ENCODE data around the gene AKT1S1. TPM values are rescaled to one million over a fixed set of nuclear protein-coding genes. Genes with fewer than 3 reads are reported as not detected.

Gene AKT1S1
- total RNA-seq, 1 donor from 2014 or later = 116 TPM

DNA sequence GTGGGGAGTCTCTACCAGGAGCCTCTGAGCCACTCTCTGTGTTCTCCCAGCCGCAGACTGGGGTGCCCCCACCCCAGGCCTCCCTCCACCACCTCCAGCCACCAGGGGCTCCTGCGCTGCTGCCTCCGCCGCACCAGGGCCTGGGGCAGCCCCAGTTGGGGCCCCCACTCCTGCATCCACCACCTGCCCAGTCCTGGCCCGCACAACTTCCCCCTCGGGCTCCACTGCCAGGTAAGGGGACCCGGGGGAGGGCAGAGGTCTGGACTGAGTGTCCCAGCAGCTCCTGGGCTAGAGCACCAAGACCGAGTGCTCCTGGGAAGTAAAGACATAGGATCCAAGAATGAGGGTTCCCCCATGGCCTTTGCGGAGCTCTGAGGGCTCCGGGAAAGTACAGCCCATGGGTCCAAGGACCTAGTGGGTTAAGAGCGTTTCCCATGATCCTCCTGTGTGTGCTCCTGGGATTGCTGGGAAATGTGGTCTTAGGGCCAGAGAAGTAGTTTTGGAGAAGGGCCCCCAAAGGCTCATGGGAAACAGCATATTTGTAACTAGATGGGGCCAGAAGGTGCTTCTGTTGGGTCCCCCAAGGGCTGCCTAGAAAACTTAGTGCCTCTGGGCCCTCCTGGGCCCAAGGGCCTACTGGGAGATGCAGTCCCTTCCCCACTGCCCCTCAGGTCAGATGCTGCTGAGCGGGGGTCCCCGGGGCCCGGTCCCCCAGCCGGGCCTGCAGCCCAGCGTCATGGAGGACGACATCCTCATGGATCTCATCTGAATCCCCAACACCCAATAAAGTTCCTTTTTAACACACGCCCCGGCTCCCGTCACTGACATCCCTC is 40.8 kb downstream of the AKT1S1 start:
- DNase-seq (ENCODE audit: low read depth) = no peak
- no peak overlapping the region for H3K27ac ChIP-seq (ENCODE audit: low read depth, low read length)
- peaks cover 19% of the 10 kb centered on the region for H4K20me1 ChIP-seq (ENCODE audit: insufficient read depth, low read length)
- peaks cover 44% of the 10 kb centered on the region for H3K36me3 Mint-ChIP-seq (ENCODE audit: low read depth, unreplicated experiment)
- no peaks in the 10 kb centered on the region for H3K27me3 ChIP-seq (ENCODE audit: insufficient read depth, low read length)
- no peak for FAIRE-seq
- peaks cover 16% of the 10 kb centered on the region for H3K36me3 ChIP-seq (ENCODE audit: insufficient read depth, low read length)
- no peak overlapping the region for H3K4me3 Mint-ChIP-seq (ENCODE audit: unreplicated experiment)
- H3K79me2 ChIP-seq (ENCODE audit: insufficient read depth, low read length) = no peaks in the 10 kb centered on the region
- no peak for TF ChIP-seq EZH2 (IDR thresholded peaks at IDR 0.05; ENCODE audit: insufficient read depth, low read length)
- TF ChIP-seq, protein P1, sequence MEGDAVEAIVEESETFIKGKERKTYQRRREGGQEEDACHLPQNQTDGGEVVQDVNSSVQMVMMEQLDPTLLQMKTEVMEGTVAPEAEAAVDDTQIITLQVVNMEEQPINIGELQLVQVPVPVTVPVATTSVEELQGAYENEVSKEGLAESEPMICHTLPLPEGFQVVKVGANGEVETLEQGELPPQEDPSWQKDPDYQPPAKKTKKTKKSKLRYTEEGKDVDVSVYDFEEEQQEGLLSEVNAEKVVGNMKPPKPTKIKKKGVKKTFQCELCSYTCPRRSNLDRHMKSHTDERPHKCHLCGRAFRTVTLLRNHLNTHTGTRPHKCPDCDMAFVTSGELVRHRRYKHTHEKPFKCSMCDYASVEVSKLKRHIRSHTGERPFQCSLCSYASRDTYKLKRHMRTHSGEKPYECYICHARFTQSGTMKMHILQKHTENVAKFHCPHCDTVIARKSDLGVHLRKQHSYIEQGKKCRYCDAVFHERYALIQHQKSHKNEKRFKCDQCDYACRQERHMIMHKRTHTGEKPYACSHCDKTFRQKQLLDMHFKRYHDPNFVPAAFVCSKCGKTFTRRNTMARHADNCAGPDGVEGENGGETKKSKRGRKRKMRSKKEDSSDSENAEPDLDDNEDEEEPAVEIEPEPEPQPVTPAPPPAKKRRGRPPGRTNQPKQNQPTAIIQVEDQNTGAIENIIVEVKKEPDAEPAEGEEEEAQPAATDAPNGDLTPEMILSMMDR (IDR thresholded peaks at IDR 0.05; ENCODE audit: insufficient read depth, low read depth, low read length) = no peak
- peaks cover 12% of the 10 kb centered on the region for H3K4me1 ChIP-seq (ENCODE audit: insufficient read depth, low read length)
- no peaks in the 10 kb centered on the region for H3K27me3 Mint-ChIP-seq (ENCODE audit: low read depth, unreplicated experiment)
- H3K4me1 Mint-ChIP-seq (ENCODE audit: low read depth, unreplicated experiment) = peaks cover 11% of the 10 kb centered on the region
- H3K9ac ChIP-seq (ENCODE audit: low read length) = no peak overlapping the region
- no peak overlapping the region for H2AFZ ChIP-seq (ENCODE audit: low read depth, low read length)
- no peaks in the 10 kb centered on the region for H3K9me3 Mint-ChIP-seq (ENCODE audit: unreplicated experiment)
- no peak overlapping the region for H3K4me2 ChIP-seq (ENCODE audit: low read length)
- H3K9me3 ChIP-seq (ENCODE audit: insufficient read depth, low read depth, low read length) = no peaks in the 10 kb centered on the region
- no peak overlapping the region for H3K4me3 ChIP-seq (ENCODE audit: insufficient read depth, low read depth, low read length)
- H3K27ac Mint-ChIP-seq (ENCODE audit: unreplicated experiment) = no peak overlapping the region

DNA sequence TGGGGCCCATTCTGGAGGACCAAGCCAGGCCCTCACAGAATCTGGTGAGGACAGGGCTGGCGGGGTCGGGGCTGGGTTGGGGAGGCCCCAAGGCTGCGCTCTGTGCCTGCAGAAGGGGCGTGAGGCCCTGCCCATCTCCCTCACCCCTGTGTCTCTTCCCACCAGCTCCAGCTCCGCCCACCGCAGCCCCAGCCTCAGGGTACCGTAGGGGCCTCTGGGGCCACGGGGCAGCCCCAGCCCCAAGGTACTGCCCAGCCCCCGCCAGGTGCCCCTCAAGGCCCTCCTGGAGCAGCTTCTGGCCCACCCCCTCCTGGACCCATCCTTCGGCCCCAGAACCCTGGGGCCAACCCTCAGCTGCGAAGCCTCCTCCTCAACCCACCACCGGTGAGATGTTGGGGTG is 41.6 kb downstream of the AKT1S1 start:
- H3K4me1 ChIP-seq (ENCODE audit: insufficient read depth, low read length) = peaks cover 12% of the 10 kb centered on the region
- H3K4me3 ChIP-seq (ENCODE audit: insufficient read depth, low read depth, low read length) = no peak overlapping the region
- H3K27ac Mint-ChIP-seq (ENCODE audit: unreplicated experiment) = no peak overlapping the region
- no peak overlapping the region for H3K4me3 Mint-ChIP-seq (ENCODE audit: unreplicated experiment)
- H2AFZ ChIP-seq (ENCODE audit: low read depth, low read length) = no peak overlapping the region
- H4K20me1 ChIP-seq (ENCODE audit: insufficient read depth, low read length) = peaks cover 19% of the 10 kb centered on the region
- no peaks in the 10 kb centered on the region for H3K27me3 Mint-ChIP-seq (ENCODE audit: low read depth, unreplicated experiment)
- peaks cover 9% of the 10 kb centered on the region for H3K4me1 Mint-ChIP-seq (ENCODE audit: low read depth, unreplicated experiment)
- DNase-seq (ENCODE audit: low read depth) (no peak), FAIRE-seq (no peak)
- H3K9me3 ChIP-seq (ENCODE audit: insufficient read depth, low read depth, low read length) = no peaks in the 10 kb centered on the region
- no peak overlapping the region for H3K9ac ChIP-seq (ENCODE audit: low read length)
- TF ChIP-seq, protein P1 (IDR thresholded peaks at IDR 0.05; ENCODE audit: insufficient read depth, low read depth, low read length) = no peak
- H3K36me3 ChIP-seq (ENCODE audit: insufficient read depth, low read length) = peaks cover 16% of the 10 kb centered on the region
- no peak overlapping the region for H3K27ac ChIP-seq (ENCODE audit: low read depth, low read length)
- no peaks in the 10 kb centered on the region for H3K27me3 ChIP-seq (ENCODE audit: insufficient read depth, low read length)
- H3K79me2 ChIP-seq (ENCODE audit: insufficient read depth, low read length) = no peaks in the 10 kb centered on the region
- no peak overlapping the region for H3K4me2 ChIP-seq (ENCODE audit: low read length)
- no peaks in the 10 kb centered on the region for H3K9me3 Mint-ChIP-seq (ENCODE audit: unreplicated experiment)
- H3K36me3 Mint-ChIP-seq (ENCODE audit: low read depth, unreplicated experiment) = peaks cover 41% of the 10 kb centered on the region

DNA sequence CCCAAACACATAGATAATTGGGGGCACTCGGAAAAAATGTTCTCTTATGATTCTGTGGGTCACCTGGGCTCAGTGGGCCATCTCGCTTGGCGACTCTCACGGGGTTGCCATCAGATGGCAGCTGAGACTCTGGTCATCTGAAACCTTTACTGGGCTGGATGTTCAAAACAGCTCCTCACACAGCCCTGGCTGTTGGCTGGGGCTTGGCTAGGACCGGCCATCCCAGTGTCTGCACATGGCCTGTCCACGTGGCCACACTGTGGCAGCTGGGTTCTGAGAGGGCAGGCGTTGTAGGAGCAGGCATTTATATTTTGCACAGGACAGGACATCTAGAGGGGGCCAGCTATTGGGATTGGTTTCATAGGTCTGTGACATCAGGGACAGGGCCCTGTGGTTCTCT is 43.6 kb downstream of the AKT1S1 start:
- FAIRE-seq = no peak
- peaks cover 9% of the 10 kb centered on the region for H3K36me3 ChIP-seq (ENCODE audit: insufficient read depth, low read length)

More for the DNA sequence above, 43.6 kb downstream of the AKT1S1 start:
- TF ChIP-seq, protein P1 (IDR thresholded peaks at IDR 0.05; ENCODE audit: insufficient read depth, low read depth, low read length) = no peak
- no peak for TF ChIP-seq EZH2 (IDR thresholded peaks at IDR 0.05; ENCODE audit: insufficient read depth, low read length)
- Histone ChIP-seq H3K9ac (ENCODE audit: low read length) (no peak overlapping the region), H3K27ac (ENCODE audit: low read depth, low read length) (no peak overlapping the region), H3K9me3 (ENCODE audit: insufficient read depth, low read depth, low read length) (no peaks in the 10 kb centered on the region), H3K4me1 (ENCODE audit: insufficient read depth, low read length) (peaks cover 17% of the 10 kb centered on the region), H3K4me3 (ENCODE audit: insufficient read depth, low read depth, low read length) (no peak overlapping the region), H3K79me2 (ENCODE audit: insufficient read depth, low read length) (no peaks in the 10 kb centered on the region), H2AFZ (ENCODE audit: low read depth, low read length) (no peak overlapping the region), H3K27me3 (ENCODE audit: insufficient read depth, low read length) (no peaks in the 10 kb centered on the region), H3K4me2 (ENCODE audit: low read length) (no peak overlapping the region), H4K20me1 (ENCODE audit: insufficient read depth, low read length) (peaks cover 27% of the 10 kb centered on the region)
- Mint-ChIP-seq H3K9me3 (ENCODE audit: unreplicated experiment) (no peaks in the 10 kb centered on the region), H3K4me3 (ENCODE audit: unreplicated experiment) (no peak overlapping the region), H3K4me1 (ENCODE audit: low read depth, unreplicated experiment) (peaks cover 4% of the 10 kb centered on the region), H3K27me3 (ENCODE audit: low read depth, unreplicated experiment) (no peaks in the 10 kb centered on the region), H3K36me3 (ENCODE audit: low read depth, unreplicated experiment) (peaks cover 31% of the 10 kb centered on the region), H3K27ac (ENCODE audit: unreplicated experiment) (no peak overlapping the region)
- DNase-seq (ENCODE audit: low read depth) = no peak
